GM23248 (cell line): ENCODE results near the gene NHSL1. TPM values are rescaled to one million over a fixed set of nuclear protein-coding genes. Genes with fewer than 3 reads are reported as not detected.

Source experiments
- DNase-seq: peaks from one replicate; pipeline ENCODE4 v3.0.0-alpha.2; 2015
- H2AFZ ChIP-seq: fragments of 200-600 bp; sonication (generic); 2 replicates; pipeline ENCODE4 v1.6.1; 2016; ENCODE audit warnings: antibody characterized with exemption
- H3F3A ChIP-seq: fragments of 200-600 bp; sonication (generic); 2 replicates; pipeline ENCODE4 v1.6.1; 2016; ENCODE audit warnings: mild to moderate bottlenecking, antibody characterized with exemption, mixed run types; ENCODE audit not compliant: insufficient read depth
- H3K27ac ChIP-seq: fragments of 200-600 bp; sonication (generic); 2 replicates; pipeline ENCODE4 v1.5.1; 2016; ENCODE audit warnings: mild to moderate bottlenecking
- H3K27me3 ChIP-seq: fragments of 200-600 bp; sonication (generic); replicated peaks from 2 replicates; pipeline ENCODE4 v1.6.1; 2016; ENCODE audit warnings: mild to moderate bottlenecking; ENCODE audit not compliant: insufficient read depth
- H3K36me3 ChIP-seq: fragments of 200-600 bp; sonication (generic); 2 replicates; pipeline ENCODE4 v1.6.1; 2016; ENCODE audit warnings: low read depth, mild to moderate bottlenecking
- H3K4me1 ChIP-seq: fragments of 200-600 bp; sonication (generic); 2 replicates; pipeline ENCODE4 v1.6.1; 2016; ENCODE audit warnings: mild to moderate bottlenecking; ENCODE audit not compliant: insufficient read depth
- H3K4me2 ChIP-seq: fragments of 200-600 bp; sonication (generic); one replicate; pipeline ENCODE4 v1.6.1; 2016; ENCODE audit warnings: mild to moderate bottlenecking; ENCODE audit not compliant: unreplicated experiment
- H3K4me3 ChIP-seq: fragments of 200-600 bp; sonication (generic); 2 replicates; pipeline ENCODE4 v1.5.1; 2016; ENCODE audit warnings: mild to moderate bottlenecking
- H3K79me2 ChIP-seq: fragments of 200-600 bp; sonication (generic); 2 replicates; pipeline ENCODE4 v1.6.1; 2016; ENCODE audit warnings: mild to moderate bottlenecking; ENCODE audit not compliant: insufficient read depth
- H3K9ac ChIP-seq: fragments of 200-600 bp; sonication (generic); 2 replicates; pipeline ENCODE4 v1.6.1; 2016; ENCODE audit warnings: mild to moderate bottlenecking
- H3K9me2 ChIP-seq: fragments of 200-600 bp; sonication (generic); 2 replicates; pipeline ENCODE4 v1.6.1; 2016; ENCODE audit warnings: mixed run types, mild to moderate bottlenecking, moderate library complexity; ENCODE audit not compliant: insufficient read depth
- H3K9me3 ChIP-seq: fragments of 200-600 bp; sonication (generic); one replicate; pipeline ENCODE4 v1.6.1; 2017; ENCODE audit warnings: low read depth
- H4K20me1 ChIP-seq: fragments of 200-600 bp; sonication (generic); 2 replicates; pipeline ENCODE4 v1.6.0; 2016; ENCODE audit not compliant: insufficient read depth
- EZH2 ChIP-seq: fragments of 200-600 bp; sonication (generic); IDR thresholded peaks from 2 replicates; pipeline ENCODE4 v1.6.1; 2018; ENCODE audit warnings: antibody characterized with exemption, mild to moderate bottlenecking; ENCODE audit not compliant: insufficient read depth, poor library complexity, severe bottlenecking
- EZH2phosphoT487 ChIP-seq: fragments of 200-600 bp; sonication (generic); IDR thresholded peaks from 2 replicates; pipeline ENCODE4 v1.6.1; 2018; ENCODE audit warnings: antibody characterized with exemption, moderate library complexity, mild to moderate bottlenecking, low read depth; ENCODE audit not compliant: insufficient read depth
- WGBS, 2 experiments: methylation state at CpG; one replicate each; pipeline ENCODE4 v1.1.6; 2015 to 2017; ENCODE audit warnings: low lambda C conversion rate in 2 of 2, low coverage in 1 of 2; ENCODE audit errors: missing lambda C conversion rate in 2 of 2; 5-methylcytosine and 5-hydroxymethylcytosine counted together
- in situ Hi-C: fragments of 300-500 bp; cut with MboI; formaldehyde crosslinking; loops from 2 replicates; pipeline ENCODE4 v1.15.0; 2020
- polyA plus RNA-seq: library from polyadenylated mRNA; unstranded; fragments of >200 nt; fragmentation: Nextera tagmentation; extraction: Ambion mirVana; gene quantifications from 2 replicates; pipeline ENCODE4 v1.2.1, GENCODE V29; 2016
- total RNA-seq: library from RNA; depleted of rRNA; stranded (reverse); fragments of >200 nt; shearing (Covaris generic); gene quantifications from 2 replicates; pipeline ENCODE4 v1.2.3, GENCODE V29; 2014

The NHSL1 gene
- total and polyA plus RNA-seq, 2 experiments from 2014 or later: 3.3 to 9.4 TPM

- 44 to 57% methylated on average over 3 of the region's 3 CpGs for WGBS, 2 experiments
- Histone ChIP-seq H3K4me2 (no peak overlapping the region), H4K20me1 (no peaks in the 10 kb centered on the region), H3K27me3 (no peaks in the 10 kb centered on the region), H2AFZ (0 out of 2 replicates have a peak overlapping the region, but pooled peaks have one; percentile 23), H3K4me1 (no peaks in the 10 kb centered on the region), H3K9ac (no peak overlapping the region), H3K4me3 (no peak overlapping the region), H3K9me2 (no peaks in the 10 kb centered on the region), H3F3A (no peaks in the 10 kb centered on the region), H3K36me3 (no peaks in the 10 kb centered on the region), H3K27ac (no peak overlapping the region), H3K9me3 (no peaks in the 10 kb centered on the region), H3K79me2 (no peaks in the 10 kb centered on the region)
- no peak for DNase-seq
- TF ChIP-seq EZH2phosphoT487 (no peak), EZH2 (no peak)
- in situ Hi-C loops: loop anchor here (25.0 kb wide), 1 partner anchor 388 kb away; the partner anchor contains the start of gene PERP
Measured at GRCh38 chr6:138500045-138500665, 861 bp upstream of the NHSL1 start.

GRCh38 chr6:138498629-138499302, 528 bp downstream of the NHSL1 start:
- H3K4me2 ChIP-seq: peak overlapping the region; percentile 1
- DNase-seq: no peak

GRCh38 chr6:138497286-138497685, 2.0 kb downstream of the NHSL1 start:
- Histone ChIP-seq H3K9me3 (no peaks in the 10 kb centered on the region), H3K4me1 (peaks cover 9% of the 10 kb centered on the region), H3K27me3 (no peaks in the 10 kb centered on the region), H4K20me1 (no peaks in the 10 kb centered on the region), H3K36me3 (no peaks in the 10 kb centered on the region), H3K79me2 (no peaks in the 10 kb centered on the region), H3F3A (no peaks in the 10 kb centered on the region), H3K9me2 (no peaks in the 10 kb centered on the region), H2AFZ (no peak overlapping the region), H3K27ac (no peak overlapping the region), H3K9ac (no peak overlapping the region), H3K4me2 (no peak overlapping the region), H3K4me3 (no peak overlapping the region)
- DNase-seq: no peak
- 73 to 89% methylated on average over 2 of the region's 2 CpGs for WGBS, 2 experiments
- in situ Hi-C loops: no loop called here
- TF ChIP-seq EZH2phosphoT487: no peak
- TF ChIP-seq EZH2: no peak

More at GRCh38 chr6:138498629-138499302, 528 bp downstream of the NHSL1 start:
- H3K9me3 ChIP-seq: no peaks in the 10 kb centered on the region
- TF ChIP-seq EZH2 (no peak), EZH2phosphoT487 (no peak)
- no peaks in the 10 kb centered on the region for H3K9me2 ChIP-seq
- H3F3A ChIP-seq: no peaks in the 10 kb centered on the region
- H3K4me1 ChIP-seq: peaks cover under 1% of the 10 kb centered on the region; the same call in 1 of the 2 replicates
- H3K4me3 ChIP-seq: peak overlapping the region; percentile 0; the same call in 1 of the 2 replicates
- H3K27me3 ChIP-seq: no peaks in the 10 kb centered on the region
- no peak overlapping the region for H3K9ac ChIP-seq
- 84 to 90% methylated on average over 3 of the region's 3 CpGs for WGBS, 2 experiments
- no peaks in the 10 kb centered on the region for H3K79me2 ChIP-seq
- no peaks in the 10 kb centered on the region for H3K36me3 ChIP-seq
- H2AFZ ChIP-seq: peak overlapping the region; percentile 48
- H4K20me1 ChIP-seq: no peaks in the 10 kb centered on the region
- in situ Hi-C loops: no loop called here
- H3K27ac ChIP-seq: no peak overlapping the region

- Histone ChIP-seq H3K9me2 (no peaks in the 10 kb centered on the region), H3K36me3 (no peaks in the 10 kb centered on the region), H3K4me1 (peaks cover 9% of the 10 kb centered on the region), H3K4me3 (no peak overlapping the region), H3K9me3 (no peaks in the 10 kb centered on the region), H3K27me3 (no peaks in the 10 kb centered on the region), H4K20me1 (no peaks in the 10 kb centered on the region), H3K4me2 (no peak overlapping the region), H2AFZ (no peak overlapping the region), H3F3A (no peaks in the 10 kb centered on the region), H3K79me2 (no peaks in the 10 kb centered on the region), H3K9ac (no peak overlapping the region), H3K27ac (no peak overlapping the region)
- no peak for DNase-seq
- in situ Hi-C loops: no loop called here
- TF ChIP-seq EZH2 (no peak), EZH2phosphoT487 (no peak)
Measured at GRCh38 chr6:138494312-138494711, 5.0 kb downstream of the NHSL1 start.
